PFSK-1 (cell line): Measurements from ENCODE around the gene GPR17.

Experiments used
- FOXP2 ChIP-seq: optimal IDR thresholded peaks from 2 replicates; pipeline ENCODE3; 2011; ENCODE audit warnings: borderline replicate concordance, control low read depth, inconsistent platforms; ENCODE audit not compliant: insufficient read depth; ENCODE audit errors: extremely low read length, extremely low read depth
- POLR2AphosphoS5 ChIP-seq: IDR thresholded peaks from 2 replicates; pipeline ENCODE4 v1.6.1; 2012; ENCODE audit warnings: low read depth, mild to moderate bottlenecking, control low read depth, low read length, moderate library complexity
- SIN3A ChIP-seq: IDR thresholded peaks from 2 replicates; pipeline ENCODE4 v1.6.1; 2012; ENCODE audit warnings: mild to moderate bottlenecking, low read length, moderate library complexity, borderline replicate concordance; ENCODE audit not compliant: insufficient read depth
- TAF1 ChIP-seq: IDR thresholded peaks from 2 replicates; pipeline ENCODE4 v1.6.1; 2012; ENCODE audit warnings: low read length, control low read depth, borderline replicate concordance; ENCODE audit not compliant: insufficient read depth
- TF ChIP-seq, protein P1 (sequence below), 2 experiments: IDR thresholded peaks; 2 replicates each; pipeline versions ENCODE4 v1.6.1 to v1.8.0; 2011 to 2012; ENCODE audit warnings: low read depth in 2 of 2, low read length in 2 of 2, control low read depth in 1 of 2, inconsistent platforms in 1 of 2, mild to moderate bottlenecking in 1 of 2, moderate library complexity in 1 of 2; ENCODE audit not compliant: insufficient read depth in 1 of 2

DNA sequence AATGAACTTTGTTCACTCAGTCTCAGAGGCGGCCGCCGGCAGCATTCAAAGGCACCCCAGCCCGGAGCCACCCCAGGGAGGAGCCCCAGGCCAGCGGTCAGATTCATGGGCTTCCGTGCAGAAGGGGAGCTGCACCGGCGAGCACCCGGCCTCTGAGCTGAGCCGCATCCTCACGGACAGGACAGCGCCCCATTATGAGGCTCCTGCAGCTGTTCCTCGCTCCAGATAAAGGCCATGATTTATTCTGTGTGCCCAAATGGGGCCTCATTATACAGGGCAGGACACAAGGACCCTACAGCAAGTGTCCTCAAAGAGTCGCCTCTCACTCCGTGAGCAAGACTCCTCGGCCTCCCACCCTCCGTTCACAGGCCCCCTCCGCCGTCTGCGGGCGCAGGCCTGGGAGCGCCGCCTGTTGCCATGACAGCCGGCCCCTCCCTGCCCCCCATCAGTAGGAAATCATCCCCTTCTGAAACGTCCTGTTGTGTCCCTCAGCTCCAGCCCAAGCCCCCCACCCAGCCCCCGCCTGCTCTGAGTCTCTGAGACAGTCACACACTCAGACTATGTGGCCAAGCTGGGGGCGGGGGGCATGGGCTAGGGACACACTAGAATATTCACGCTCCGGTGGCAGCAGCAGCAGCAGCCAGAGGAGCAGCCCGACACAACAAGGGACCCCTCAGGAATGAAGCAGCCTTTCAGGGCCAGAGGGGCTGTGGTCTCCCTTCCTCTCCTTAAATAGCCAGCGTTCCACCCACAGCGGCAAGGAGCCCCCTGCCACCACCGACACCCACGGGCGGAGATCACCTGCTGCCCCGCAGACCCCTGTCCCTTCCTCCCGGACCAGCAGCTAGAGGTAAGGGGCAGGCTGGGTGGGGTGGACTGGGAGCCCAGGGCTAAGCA is at the start of gene GPR17:
- TF ChIP-seq POLR2AphosphoS5 = no peak
- no peak for TF ChIP-seq TAF1
- no peak for TF ChIP-seq SIN3A
- TF ChIP-seq, protein P1, sequence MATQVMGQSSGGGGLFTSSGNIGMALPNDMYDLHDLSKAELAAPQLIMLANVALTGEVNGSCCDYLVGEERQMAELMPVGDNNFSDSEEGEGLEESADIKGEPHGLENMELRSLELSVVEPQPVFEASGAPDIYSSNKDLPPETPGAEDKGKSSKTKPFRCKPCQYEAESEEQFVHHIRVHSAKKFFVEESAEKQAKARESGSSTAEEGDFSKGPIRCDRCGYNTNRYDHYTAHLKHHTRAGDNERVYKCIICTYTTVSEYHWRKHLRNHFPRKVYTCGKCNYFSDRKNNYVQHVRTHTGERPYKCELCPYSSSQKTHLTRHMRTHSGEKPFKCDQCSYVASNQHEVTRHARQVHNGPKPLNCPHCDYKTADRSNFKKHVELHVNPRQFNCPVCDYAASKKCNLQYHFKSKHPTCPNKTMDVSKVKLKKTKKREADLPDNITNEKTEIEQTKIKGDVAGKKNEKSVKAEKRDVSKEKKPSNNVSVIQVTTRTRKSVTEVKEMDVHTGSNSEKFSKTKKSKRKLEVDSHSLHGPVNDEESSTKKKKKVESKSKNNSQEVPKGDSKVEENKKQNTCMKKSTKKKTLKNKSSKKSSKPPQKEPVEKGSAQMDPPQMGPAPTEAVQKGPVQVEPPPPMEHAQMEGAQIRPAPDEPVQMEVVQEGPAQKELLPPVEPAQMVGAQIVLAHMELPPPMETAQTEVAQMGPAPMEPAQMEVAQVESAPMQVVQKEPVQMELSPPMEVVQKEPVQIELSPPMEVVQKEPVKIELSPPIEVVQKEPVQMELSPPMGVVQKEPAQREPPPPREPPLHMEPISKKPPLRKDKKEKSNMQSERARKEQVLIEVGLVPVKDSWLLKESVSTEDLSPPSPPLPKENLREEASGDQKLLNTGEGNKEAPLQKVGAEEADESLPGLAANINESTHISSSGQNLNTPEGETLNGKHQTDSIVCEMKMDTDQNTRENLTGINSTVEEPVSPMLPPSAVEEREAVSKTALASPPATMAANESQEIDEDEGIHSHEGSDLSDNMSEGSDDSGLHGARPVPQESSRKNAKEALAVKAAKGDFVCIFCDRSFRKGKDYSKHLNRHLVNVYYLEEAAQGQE (IDR thresholded peaks at IDR 0.05; ENCODE audit: insufficient read depth in 1 of 2, low read depth in 2 of 2, low read length in 2 of 2) = no peak
- TF ChIP-seq FOXP2 = no peak
